ENCODE results near the gene PAXX.

The PAXX gene

DNA sequence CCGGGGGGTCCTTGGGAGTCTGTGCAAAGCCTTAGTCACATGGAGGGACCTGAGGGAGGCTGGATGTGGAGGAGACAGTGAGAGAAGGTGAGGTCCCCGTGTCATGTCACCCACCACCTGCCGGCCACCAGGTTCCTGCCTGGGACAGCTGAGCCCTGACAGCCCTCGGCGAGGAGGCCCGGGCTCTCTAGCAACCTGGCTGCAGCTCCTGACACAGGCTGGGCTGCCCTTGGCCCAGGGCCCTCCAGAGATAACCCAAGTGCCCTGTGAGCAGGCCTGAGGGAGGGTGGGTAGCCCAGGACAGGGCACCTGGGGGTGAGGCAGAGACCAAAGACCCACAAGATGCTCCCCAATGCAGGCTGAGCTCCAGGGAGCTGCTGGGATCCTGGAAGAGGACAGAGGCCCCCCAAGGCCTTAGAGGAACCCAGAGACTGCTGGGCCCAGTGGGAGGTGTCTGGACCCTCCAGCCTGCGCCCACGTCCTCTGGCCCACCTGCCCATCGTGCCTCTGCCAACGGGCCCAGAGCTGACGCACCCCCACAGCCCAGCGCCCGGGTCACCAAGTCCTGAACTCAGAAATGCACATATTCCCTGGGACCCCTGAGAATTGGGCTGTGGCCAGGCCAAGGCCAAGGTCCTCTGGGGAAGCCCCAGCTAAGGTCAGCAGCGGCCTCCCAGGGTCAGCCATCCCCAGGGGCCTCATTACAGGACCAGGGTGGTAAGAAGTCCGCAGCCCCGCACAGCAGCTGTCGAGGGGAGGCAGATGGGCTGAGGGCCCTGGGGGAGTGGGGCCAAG lies 23.7 kb upstream of the PAXX start:
- no peak for DNase-seq

- DNase-seq, result no peak
Observed at GRCh38 chr9:136969150-136969549, 23.1 kb upstream of the PAXX start.

- no peak for DNase-seq
Observed at GRCh38 chr9:136969774-136970173, 22.4 kb upstream of the PAXX start.

- no peak for DNase-seq
Observed at GRCh38 chr9:136970361-136970760, 21.9 kb upstream of the PAXX start.

DNA sequence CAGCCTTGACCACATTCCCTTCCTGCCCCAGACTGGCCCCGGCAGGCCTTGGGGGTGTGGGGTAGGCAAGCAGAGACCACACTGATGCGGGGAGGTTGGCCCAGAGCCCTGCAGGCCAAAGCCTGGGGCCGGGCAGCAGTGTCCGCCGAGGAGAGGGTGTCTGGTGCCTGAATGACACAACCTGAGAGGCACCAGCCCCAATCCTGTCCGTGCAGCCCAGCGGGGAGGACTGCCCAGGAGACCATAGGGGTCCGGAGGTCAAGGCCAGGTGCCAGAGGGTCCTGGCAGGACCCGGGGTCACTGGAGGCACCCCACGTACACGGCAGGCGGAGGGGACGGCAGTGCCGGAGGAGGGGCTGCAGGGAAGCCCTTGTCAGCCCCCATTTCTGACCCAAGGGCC lies 20.5 kb upstream of the PAXX start:
- DNase-seq, result no peak

DNA sequence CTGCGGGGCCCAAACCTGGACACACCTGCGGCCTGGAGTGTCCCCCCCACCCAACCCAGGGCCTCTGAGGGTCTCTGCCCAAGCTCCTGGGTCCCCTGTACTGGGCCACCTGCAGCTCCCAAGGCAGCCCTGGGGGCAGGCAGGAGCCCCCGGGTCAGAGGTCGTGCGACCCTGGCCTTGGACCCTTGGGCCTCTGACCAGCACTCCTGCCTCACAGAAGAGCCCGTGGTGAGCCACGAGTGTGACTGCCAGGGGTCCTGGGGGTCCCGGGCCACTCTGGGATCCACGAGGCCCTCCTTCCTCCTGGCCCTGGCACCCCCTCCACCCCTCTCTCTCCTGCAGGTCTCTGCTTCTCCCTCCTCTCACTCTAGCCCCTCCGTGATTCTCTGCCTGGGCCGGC lies 19.9 kb upstream of the PAXX start:
- no peak for DNase-seq

- no peak for DNase-seq
Observed at GRCh38 chr9:136972743-136973142, 19.5 kb upstream of the PAXX start.

GRCh38 chr9:136973618-136974617 lies 18.3 kb upstream of the PAXX start:
- no peak for DNase-seq

- DNase-seq, result no peak
Observed at GRCh38 chr9:136974817-136975535, 17.2 kb upstream of the PAXX start.

DNA sequence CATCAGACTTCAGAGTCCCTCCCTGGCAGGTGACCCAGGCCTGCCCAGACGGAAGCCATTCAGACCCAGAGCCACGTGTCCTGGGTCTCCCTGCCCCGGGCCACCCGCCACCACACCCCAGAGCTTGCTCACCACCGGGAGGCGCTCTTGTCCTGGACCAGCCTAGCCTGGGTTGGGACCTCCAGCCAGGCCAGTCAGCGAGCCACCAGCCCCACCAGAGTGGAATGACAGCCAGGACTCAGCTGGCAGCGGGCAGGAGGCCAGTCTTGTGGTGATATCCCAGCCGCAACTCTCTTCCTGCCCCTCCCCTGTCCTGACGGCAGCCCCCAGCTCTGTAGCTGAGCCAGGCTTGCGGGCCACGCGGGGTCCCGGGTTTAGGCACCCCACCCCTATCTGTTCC lies 16.6 kb upstream of the PAXX start:
- no peak for DNase-seq

- DNase-seq, result no peak
Observed at GRCh38 chr9:136977223-136977622, 15.0 kb upstream of the PAXX start, which contains the start of gene PTGDS. TSS of gene PTGDS (plus strand) at chr9:136977504. CDS start at chr9:136977579, 75 bp downstream.

DNA sequence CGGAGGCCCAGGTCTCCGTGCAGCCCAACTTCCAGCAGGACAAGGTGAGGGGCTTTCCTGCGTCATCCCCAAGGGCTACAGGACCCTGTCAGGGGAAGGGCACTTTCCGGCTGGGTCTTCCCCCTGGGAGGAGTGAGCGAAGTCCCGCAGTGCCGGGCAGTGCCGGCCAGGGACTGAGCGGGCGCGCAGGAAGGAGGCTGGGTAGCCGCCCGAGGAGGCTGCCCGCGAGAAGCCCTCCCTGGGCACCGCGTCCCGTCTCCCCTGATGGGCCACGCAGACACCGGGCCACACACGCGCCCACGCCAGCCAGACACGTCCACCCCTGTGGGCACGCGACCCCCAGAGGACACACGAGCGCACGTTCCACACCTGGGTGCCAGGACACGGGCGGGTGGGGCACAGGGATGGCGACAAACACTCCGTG lies 14.6 kb upstream of the PAXX start:
- no peak for DNase-seq

DNA sequence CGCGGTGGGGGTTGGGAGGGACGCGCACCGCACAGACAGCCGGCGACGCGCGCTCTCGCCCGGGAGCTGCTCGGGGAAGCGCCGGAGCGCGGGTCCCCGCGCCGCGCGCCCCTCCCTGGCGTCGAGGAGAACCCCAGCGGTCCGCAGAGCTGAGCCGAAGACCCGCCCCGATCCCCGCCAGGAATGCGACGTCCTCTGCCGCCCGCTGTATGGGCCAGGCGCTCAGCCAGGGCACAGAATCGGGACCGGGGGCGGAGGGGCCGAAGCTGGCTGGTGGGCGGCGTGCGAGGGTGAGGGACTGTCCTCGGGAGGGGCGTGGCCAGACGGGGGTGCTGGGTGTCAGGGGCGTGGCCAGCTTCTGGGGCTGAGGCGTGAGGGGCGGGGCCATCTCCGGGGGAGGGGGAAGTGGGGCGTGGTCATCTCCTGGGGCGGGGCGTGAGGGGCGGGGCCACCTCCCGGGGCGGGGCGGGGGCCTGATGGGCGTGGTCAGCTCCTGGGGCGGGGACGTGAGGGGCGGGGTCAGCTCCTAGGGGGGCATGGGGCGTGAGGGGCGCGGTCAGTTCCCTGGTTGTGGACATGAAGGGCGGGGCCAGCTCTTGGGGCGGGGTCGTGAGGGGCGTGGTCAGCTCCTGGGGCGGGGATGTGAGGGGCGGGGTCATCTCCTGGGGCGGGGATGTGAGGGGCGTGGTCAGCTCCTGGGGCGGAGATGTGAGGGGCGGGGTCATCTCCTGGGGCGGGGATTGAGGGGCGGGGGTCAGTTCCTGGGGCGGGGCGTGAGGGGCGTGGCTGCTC lies 14.0 kb upstream of the PAXX start:
- peak; percentile 33 for DNase-seq

- no peak for DNase-seq
Observed at GRCh38 chr9:136978865-136979544, 13.2 kb upstream of the PAXX start.

- no peak for DNase-seq
Observed at GRCh38 chr9:136979769-136980587, 12.2 kb upstream of the PAXX start.

- DNase-seq, result no peak
Observed at GRCh38 chr9:136980669-136981478, 11.3 kb upstream of the PAXX start.

DNA sequence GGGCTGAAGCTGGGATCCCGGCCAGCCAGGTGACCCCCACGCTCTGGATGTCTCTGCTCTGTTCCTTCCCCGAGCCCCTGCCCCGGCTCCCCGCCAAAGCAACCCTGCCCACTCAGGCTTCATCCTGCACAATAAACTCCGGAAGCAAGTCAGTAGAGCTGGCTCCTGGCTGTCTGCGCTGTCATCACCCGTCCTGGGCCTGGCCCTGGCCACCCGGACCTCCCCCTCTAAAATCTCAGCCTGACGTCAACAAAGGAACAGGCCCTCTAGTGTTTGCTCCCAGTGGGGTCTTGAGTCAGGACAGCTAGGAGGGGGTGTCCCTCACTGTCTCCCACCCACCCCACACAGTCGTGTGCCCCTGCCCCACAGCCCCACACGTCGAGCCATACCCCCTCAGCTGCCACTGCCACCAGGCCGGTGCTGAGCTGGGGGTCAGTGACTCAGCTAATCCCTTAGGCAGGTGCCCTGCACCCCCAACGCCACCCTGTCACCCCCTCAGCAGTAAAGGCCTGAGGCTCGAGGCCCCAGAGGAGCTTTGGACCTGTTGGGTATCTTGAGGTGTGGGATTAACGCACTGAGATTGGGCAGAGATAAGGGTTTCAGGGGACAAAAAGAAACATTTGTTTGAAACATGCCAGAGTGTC lies 10.5 kb upstream of the PAXX start:
- DNase-seq, result no peak

DNA sequence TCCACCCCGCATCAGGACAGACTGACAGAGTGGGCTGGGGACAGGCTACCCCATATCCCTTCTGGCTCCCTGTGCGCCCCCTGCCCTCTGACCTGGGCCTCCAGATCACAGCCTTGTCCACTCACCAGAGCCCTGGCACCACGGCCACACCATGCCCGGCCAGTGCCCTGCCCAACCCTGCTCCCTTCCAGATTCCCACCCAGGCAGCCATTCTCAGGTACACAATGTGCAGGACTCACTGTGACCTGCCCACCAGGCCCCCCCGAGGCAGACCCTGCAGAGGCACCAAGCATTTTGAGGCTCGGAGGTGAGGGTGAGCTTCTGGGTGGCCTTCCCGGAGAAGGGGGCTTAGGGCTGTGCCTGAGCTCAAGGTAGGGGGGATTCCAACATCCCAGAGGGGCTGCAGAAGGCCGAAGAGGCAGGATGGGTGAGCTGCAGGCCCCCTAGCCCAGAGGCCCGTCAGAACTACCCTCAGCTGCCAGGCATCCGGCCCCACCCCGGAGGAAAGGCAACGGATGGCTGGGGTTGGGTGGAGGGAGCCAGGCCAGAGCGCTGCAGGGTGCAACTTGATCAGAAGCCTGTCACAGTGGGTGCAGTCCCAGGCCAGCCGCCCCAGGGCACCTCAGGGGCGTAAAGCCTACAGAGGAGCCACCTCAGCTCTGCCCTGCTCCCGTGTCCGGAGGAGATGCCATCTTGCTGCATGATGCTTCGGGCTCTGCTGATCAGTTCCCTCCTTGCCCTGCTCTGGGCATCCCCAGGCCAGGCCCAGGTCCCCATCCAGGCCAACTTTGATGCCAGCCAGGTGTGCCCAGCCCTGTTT lies 9.8 kb upstream of the PAXX start, which contains the start of gene LCNL1:
Gene LCNL1, plus strand, starts transcription at position 762 of the 820 bp plus-strand sequence. CDS start 594 bp downstream, outside the sequence.
- DNase-seq, result no peak
